H1 (cell line): ENCODE measurements around the gene CD160. TPM values are rescaled to one million over a fixed set of nuclear protein-coding genes. Genes with fewer than 3 reads are reported as not detected.

Source experiments
- CTCF ChIA-PET: fragments of 300-600 bp; sonication (Branson Sonifier 250); formaldehyde crosslinking; loops from one replicate; lab custom pipeline; 2021; ENCODE audit not compliant: partially characterized antibody; lab: Charles Lee
- POLR2A ChIA-PET: fragments of 300-600 bp; sonication (Branson Sonifier 250); formaldehyde crosslinking; loops from one replicate; lab custom pipeline; 2021; ENCODE audit warnings: inconsistent platforms; ENCODE audit not compliant: partially characterized antibody; lab: Charles Lee
- DNase-seq, 2 experiments: peaks; one replicate each; pipeline versions ENCODE4 v3.0.0 to v3.0.0-alpha.2; 2010 to 2022; ENCODE audit warnings: low spot score in 2 of 2, low read depth in 1 of 2, mixed read lengths in 1 of 2
- FAIRE-seq: peaks from 2 replicates; lab custom pipeline; 2011; peaks lifted over from hg19 to GRCh38; lab: Jason Lieb, UNC
- H2AFZ ChIP-seq: 2 replicates; pipeline ENCODE4 v1.8.1; 2012; ENCODE audit warnings: low read length, inconsistent platforms
- H2AK5ac ChIP-seq: 2 replicates; pipeline ENCODE4 v1.6.1; 2013; ENCODE audit warnings: low read depth, low read length
- H2BK120ac ChIP-seq: replicated peaks from 2 replicates; pipeline ENCODE3; 2013; ENCODE audit warnings: low read depth, low read length, inconsistent platforms
- H2BK12ac ChIP-seq: 2 replicates; pipeline ENCODE4 v1.6.1; 2013; ENCODE audit warnings: low read depth, low read length
- H2BK15ac ChIP-seq: 2 replicates; pipeline ENCODE4 v1.6.1; 2013; ENCODE audit warnings: low read length
- H2BK20ac ChIP-seq: 2 replicates; pipeline ENCODE4 v1.6.1; 2013; ENCODE audit warnings: low read length
- H2BK5ac ChIP-seq: 2 replicates; pipeline ENCODE4 v1.6.1; 2013; ENCODE audit warnings: low read depth, low read length
- H3K14ac ChIP-seq: 2 replicates; pipeline ENCODE4 v1.6.1; 2013; ENCODE audit warnings: inconsistent platforms; ENCODE audit not compliant: insufficient read length
- H3K18ac ChIP-seq: 2 replicates; pipeline ENCODE4 v1.6.1; 2013; ENCODE audit warnings: low read length; ENCODE audit errors: extremely low read depth
- H3K23ac ChIP-seq: 2 replicates; pipeline ENCODE4 v1.6.1; 2013; ENCODE audit warnings: inconsistent platforms; ENCODE audit not compliant: insufficient read length
- H3K23me2 ChIP-seq: 2 replicates; pipeline ENCODE4 v1.6.1; 2013; ENCODE audit warnings: low read depth, low read length
- H3K27ac ChIP-seq: 2 replicates; pipeline ENCODE4 v1.6.1; 2011; ENCODE audit warnings: low read depth, low read length, inconsistent platforms
- H3K27me3 ChIP-seq, 4 experiments: replicated peaks in 1 of 4; 1 replicate in 1 of 4; 2 replicates in 3 of 4; pipeline versions ENCODE4 v1.6.1 to v1.8.1; 2011 to 2013; ENCODE audit warnings: low read length in 3 of 4, mild to moderate bottlenecking in 3 of 4, inconsistent platforms in 2 of 4, mixed read lengths in 2 of 4, moderate library complexity in 1 of 4; ENCODE audit not compliant: control insufficient read depth in 3 of 4, insufficient read depth in 3 of 4; ENCODE audit errors: extremely low read depth in 1 of 4
- H3K36me3 ChIP-seq, 4 experiments: 2 replicates each; pipeline versions ENCODE4 v1.6.1 to v1.8.1; 2011 to 2013; ENCODE audit warnings: mild to moderate bottlenecking in 4 of 4, low read length in 3 of 4, moderate library complexity in 2 of 4, control low read depth in 1 of 4, inconsistent platforms in 1 of 4; ENCODE audit not compliant: insufficient read depth in 4 of 4, control insufficient read depth in 2 of 4
- H3K4ac ChIP-seq: replicated peaks from 2 replicates; pipeline ENCODE3; 2013; ENCODE audit warnings: low read length, low read depth, mixed read lengths, inconsistent platforms; ENCODE audit not compliant: insufficient read length
- H3K4me1 ChIP-seq, 4 experiments: replicated peaks in 1 of 4; 1 replicate in 1 of 4; 2 replicates in 3 of 4; pipeline versions ENCODE4 v1.6.1 to v1.8.1; 2011 to 2013; ENCODE audit warnings: low read length in 3 of 4, inconsistent platforms in 2 of 4, mixed read lengths in 1 of 4; ENCODE audit not compliant: insufficient read depth in 4 of 4, control insufficient read depth in 3 of 4
- H3K4me2 ChIP-seq, 2 experiments: 2 replicates each; pipeline versions ENCODE4 v1.6.1 to v1.8.1; 2011 to 2013; ENCODE audit warnings: low read depth in 2 of 2, low read length in 2 of 2, control low read depth in 1 of 2, inconsistent platforms in 1 of 2, mild to moderate bottlenecking in 1 of 2; ENCODE audit not compliant: insufficient read depth in 1 of 2
- H3K4me3 ChIP-seq, 4 experiments: fragments of 200-600, 300-600 bp in 1 of 4; sonication (generic), shearing (Covaris generic), sonication (Bioruptor Twin) in 1 of 4; 2 replicates each; pipeline versions ENCODE4 v1.5.1 to v1.8.1; 2011 to 2016; ENCODE audit warnings: low read length in 4 of 4, low read depth in 3 of 4, control low read depth in 2 of 4, inconsistent platforms in 2 of 4, mild to moderate bottlenecking in 2 of 4, mixed read lengths in 1 of 4, moderate library complexity in 1 of 4; ENCODE audit not compliant: insufficient read depth in 2 of 4; ENCODE audit errors: extremely low read depth in 1 of 4
- H3K56ac ChIP-seq: replicated peaks from 2 replicates; pipeline ENCODE3; 2013; ENCODE audit warnings: low read depth, mild to moderate bottlenecking, mixed read lengths, low read length, inconsistent platforms; ENCODE audit not compliant: insufficient read length
- H3K79me1 ChIP-seq: 2 replicates; pipeline ENCODE4 v1.6.1; 2013; ENCODE audit warnings: low read depth, low read length, control low read depth
- H3K79me2 ChIP-seq, 2 experiments: 2 replicates each; pipeline versions ENCODE4 v1.6.1 to v1.8.1; 2012 to 2013; ENCODE audit warnings: low read length in 2 of 2, mild to moderate bottlenecking in 2 of 2, inconsistent platforms in 1 of 2; ENCODE audit not compliant: insufficient read depth in 2 of 2, control insufficient read depth in 1 of 2
- H3K9ac ChIP-seq, 4 experiments: replicated peaks in 1 of 4; 1 replicate in 1 of 4; 2 replicates in 3 of 4; pipeline versions ENCODE4 v1.6.1 to v1.8.1; 2011 to 2013; ENCODE audit warnings: low read depth in 3 of 4, low read length in 3 of 4, control low read depth in 2 of 4, mild to moderate bottlenecking in 2 of 4, moderate library complexity in 2 of 4, inconsistent platforms in 1 of 4; ENCODE audit errors: extremely low read depth in 1 of 4
- H3K9me3 ChIP-seq, 2 experiments: 2 replicates each; pipeline versions ENCODE4 v1.6.1 to v1.8.1; 2012 to 2013; ENCODE audit warnings: mild to moderate bottlenecking in 2 of 2, moderate library complexity in 2 of 2, control low read depth in 1 of 2, inconsistent platforms in 1 of 2, low read depth in 1 of 2, low read length in 1 of 2, mixed read lengths in 1 of 2; ENCODE audit not compliant: insufficient read depth in 2 of 2
- H4K20me1 ChIP-seq, 2 experiments: replicated peaks in 1 of 2; 2 replicates each; pipeline versions ENCODE3 to v1.8.1; 2011 to 2013; ENCODE audit warnings: inconsistent platforms in 2 of 2, low read length in 2 of 2, mild to moderate bottlenecking in 1 of 2; ENCODE audit not compliant: insufficient read depth in 2 of 2, control insufficient read depth in 1 of 2
- H4K5ac ChIP-seq: 2 replicates; pipeline ENCODE4 v1.6.1; 2013; ENCODE audit warnings: low read length, low read depth, mixed read lengths, inconsistent platforms; ENCODE audit not compliant: insufficient read length
- H4K8ac ChIP-seq: 2 replicates; pipeline ENCODE4 v1.8.0; 2013; ENCODE audit warnings: mild to moderate bottlenecking, moderate library complexity, low read length, inconsistent platforms; ENCODE audit not compliant: insufficient read depth; ENCODE audit errors: extremely low read depth
- H4K91ac ChIP-seq: replicated peaks from 2 replicates; pipeline ENCODE3; 2013; ENCODE audit warnings: low read length, mixed read lengths, inconsistent platforms; ENCODE audit not compliant: insufficient read length
- BRCA1 ChIP-seq: IDR thresholded peaks from 2 replicates; pipeline ENCODE4 v1.6.1; 2012; ENCODE audit warnings: low read depth, low read length, improper control_type of control experiment
- CBX5 ChIP-seq: fragments of 300-800, 300-1000 bp; sonication (generic); IDR thresholded peaks from 2 replicates; pipeline ENCODE4 v1.7.1; 2016; ENCODE audit warnings: antibody characterized with exemption, low read length, low read depth
- CBX8 ChIP-seq: fragments of 300-800, 300-1000 bp; sonication (generic); IDR thresholded peaks from 2 replicates; pipeline ENCODE4 v1.7.1; 2016; ENCODE audit warnings: low read depth, low read length, borderline replicate concordance
- EZH2 ChIP-seq: fragments of 200-600 bp; sonication (generic); IDR thresholded peaks from 2 replicates; pipeline ENCODE4 v1.7.1; 2012; ENCODE audit warnings: low read depth, mild to moderate bottlenecking, moderate library complexity, low read length, inconsistent platforms; ENCODE audit not compliant: severe bottlenecking
- HDAC6 ChIP-seq: IDR thresholded peaks from one replicate; pipeline ENCODE4 v1.7.1; 2012; ENCODE audit warnings: low read depth, mild to moderate bottlenecking, inconsistent platforms, low read length, moderate library complexity
- KDM4A ChIP-seq: IDR thresholded peaks from one replicate; pipeline ENCODE4 v1.7.1; 2012; ENCODE audit warnings: low read depth, mild to moderate bottlenecking, moderate library complexity, low read length, inconsistent platforms; ENCODE audit not compliant: severe bottlenecking
- MAFK ChIP-seq: IDR thresholded peaks from 2 replicates; pipeline ENCODE4 v1.6.1; 2012; ENCODE audit warnings: low read depth, mild to moderate bottlenecking, improper control_type of control experiment, low read length
- POLR2AphosphoS5 ChIP-seq: IDR thresholded peaks from 2 replicates; pipeline ENCODE4 v1.6.1; 2011; ENCODE audit warnings: low read depth, low read length
- SP2 ChIP-seq: IDR thresholded peaks from 2 replicates; pipeline ENCODE4 v1.6.1; 2012; ENCODE audit warnings: mild to moderate bottlenecking, low read length, inconsistent platforms
- TAF1 ChIP-seq: IDR thresholded peaks from 2 replicates; pipeline ENCODE4 v1.6.1; 2011; ENCODE audit warnings: mild to moderate bottlenecking, low read depth, low read length
- TAF7 ChIP-seq: optimal IDR thresholded peaks from 2 replicates; pipeline ENCODE3; 2011; ENCODE audit warnings: low read depth, mild to moderate bottlenecking, inconsistent platforms, low read length, moderate library complexity, borderline replicate concordance
- TCF12 ChIP-seq: IDR thresholded peaks from 2 replicates; pipeline ENCODE4 v1.6.1; 2011; ENCODE audit warnings: low read depth, mild to moderate bottlenecking, low read length
- ZNF274 ChIP-seq: IDR thresholded peaks from 2 replicates; pipeline ENCODE4 v1.7.0; 2012; ENCODE audit warnings: low read length, borderline replicate concordance; ENCODE audit errors: extremely low read depth
- WGBS, 2 experiments: shearing (Covaris generic) in 1 of 2; methylation state at CpG; one replicate each; pipeline versions ENCODE4 v1.1.6 to v1.1.7; 2013 to 2015; ENCODE audit warnings: low lambda C conversion rate in 2 of 2, mixed read lengths in 2 of 2, inconsistent platforms in 1 of 2, low coverage in 1 of 2, missing lambda C conversion rate in 1 of 2; ENCODE audit not compliant: insufficient replicate concordance in 2 of 2, insufficient coverage in 1 of 2, insufficient read length in 1 of 2; ENCODE audit errors: extremely low coverage in 1 of 2, missing lambda C conversion rate in 1 of 2; 5-methylcytosine and 5-hydroxymethylcytosine counted together
- polyA plus RNA-seq, 7 experiments: library from polyadenylated mRNA; depleted of rRNA in 3 of 7; stranded (reverse) in 5 of 7; unstranded in 2 of 7; fragments of >200 nt in 5 of 7; fragments of 200-250 nt in 2 of 7; gene quantifications; 1 replicate in 5 of 7; 2 replicates in 1 of 7; 4 replicates in 1 of 7; pipeline versions ENCODE4 v1.2.1 to v1.2.3, GENCODE V29; 2011 to 2013; ENCODE audit warnings: missing spikeins in 2 of 7, mixed read lengths in 2 of 7
- total RNA-seq: library from RNA; stranded (reverse); fragmentation: NEBNext Ultra II Directional; extraction: Animal tissue kit (Norgen Biotek cat#: 25700); gene quantifications from 2 replicates; pipeline ENCODE4 v1.2.1, GENCODE V29; 2021

Gene CD160
- total and polyA plus RNA-seq, 2 of the 8 experiments (the other 6 are each of a cell fraction or from before 2014, with no cell fraction given) = not detected

GRCh38 chr1:145707183-145707867 lies 12.0 kb upstream of the CD160 start, which contains the start of gene PDZK1:
Gene PDZK1 (minus strand): TSS chr1:145707368. CDS start chr1:145688021, 19,347 bp downstream.
- no peaks in the 10 kb centered on the region for H3K36me3 ChIP-seq
- H3K9me3 ChIP-seq = no peaks in the 10 kb centered on the region
- no peaks in the 10 kb centered on the region for H3K27me3 ChIP-seq
- DNase-seq = no peak
- no peak within 1 kb of the TSS for H3K9ac ChIP-seq
- no peak within 1 kb of the TSS for H3K14ac ChIP-seq
- H3K4me3 ChIP-seq = no peak within 1 kb of the TSS
- H3K4me2 ChIP-seq = no peak within 1 kb of the TSS
- no peaks in the 10 kb centered on the region for H4K20me1 ChIP-seq
- WGBS, 2 experiments = 79% methylated on average over 9 of the region's 9 CpGs; no CpG with 5 or more reads in 1 of the 2 experiments
- H4K5ac ChIP-seq = no peak within 1 kb of the TSS
- H3K4ac ChIP-seq = no peak within 1 kb of the TSS
- H2BK15ac ChIP-seq = no peak within 1 kb of the TSS
- H4K91ac ChIP-seq = no peak within 1 kb of the TSS
- no peak within 1 kb of the TSS; the same call in 1 of the 2 replicates for H4K8ac ChIP-seq
- no peak within 1 kb of the TSS for H2BK12ac ChIP-seq
- H3K4me1 ChIP-seq = peaks cover 0 to 10% (median 5%) of the 10 kb centered on the region in 4 experiments; a peak in 6 of 7 replicates
- no peak for FAIRE-seq
- H2BK120ac ChIP-seq = no peak within 1 kb of the TSS
- 0 out of 2 replicates have a peak within 1 kb of the TSS, but pooled peaks have one; percentile 41 for H2BK20ac ChIP-seq
- H3K79me2 ChIP-seq = no peaks in the 10 kb centered on the region
- H3K56ac ChIP-seq = no peak within 1 kb of the TSS
- H2BK5ac ChIP-seq = 0 out of 2 replicates have a peak within 1 kb of the TSS, but pooled peaks have one; percentile 10
- no peak within 1 kb of the TSS for H3K23ac ChIP-seq
- H2AK5ac ChIP-seq = no peak within 1 kb of the TSS
- no peaks in the 10 kb centered on the region for H3K23me2 ChIP-seq
- CTCF ChIA-PET = no interaction called here
- no peak within 1 kb of the TSS for H3K27ac ChIP-seq
- POLR2A ChIA-PET = interaction anchor here (1.9 kb wide), 1 partner anchor 9 kb away, joined by 4 read pairs; no protein-coding TSS in a partner anchor
- H3K18ac ChIP-seq = no peak within 1 kb of the TSS
- H2AFZ ChIP-seq = peak within 1 kb of the TSS; percentile 63
- no peaks in the 10 kb centered on the region for H3K79me1 ChIP-seq
- no peak for TF ChIP-seq POLR2AphosphoS5
- TF ChIP-seq TCF12 = no peak
- no peak for TF ChIP-seq TAF1
- no peak for TF ChIP-seq MAFK
- TF ChIP-seq KDM4A = no peak
- TF ChIP-seq CBX5 = no peak
- no peak for TF ChIP-seq HDAC6
- TF ChIP-seq BRCA1 = no peak
- TF ChIP-seq SP2 = no peak
- no peak for TF ChIP-seq ZNF274
- no peak for TF ChIP-seq CBX8
- TF ChIP-seq TAF7 = no peak
- no peak for TF ChIP-seq EZH2
